SU-DHL-6 (cell line): ENCODE measurements around the gene TOR1A.
"Not testable (repeated sequence)": the region's sequence is repeated elsewhere in the genome, so short reads cannot be mapped to it uniquely, and the experiment has no call there.

Experiments used
- H2AFZ ChIP-seq: fragments of 200-600 bp; sonication (generic); 2 replicates; pipeline ENCODE4 v1.6.1; 2014; ENCODE audit warnings: low read depth, mild to moderate bottlenecking, moderate library complexity, mixed read lengths, antibody characterized with exemption, low read length; ENCODE audit not compliant: severe bottlenecking
- H3F3A ChIP-seq: fragments of 200-600 bp; shearing (Covaris generic); 2 replicates; pipeline ENCODE4 v1.6.0; 2016; ENCODE audit warnings: antibody characterized with exemption, mild to moderate bottlenecking; ENCODE audit not compliant: insufficient read depth
- H3K27ac ChIP-seq: fragments of 200-600 bp; sonication (generic); 2 replicates; pipeline ENCODE4 v1.5.1; 2016; ENCODE audit warnings: low read depth, mild to moderate bottlenecking, low read length, moderate library complexity, mixed read lengths
- H3K27me3 ChIP-seq: fragments of 200-600 bp; sonication (generic), shearing (Covaris generic); 2 replicates; pipeline ENCODE4 v1.6.0; 2014; ENCODE audit warnings: mild to moderate bottlenecking, low read length
- H3K36me3 ChIP-seq: fragments of 200-600 bp; sonication (generic); 2 replicates; pipeline ENCODE4 v1.6.1; 2014; ENCODE audit warnings: mild to moderate bottlenecking, low read length, mixed read lengths
- H3K4me2 ChIP-seq: fragments of 300-600, 200-600 bp; shearing (Covaris generic), sonication (generic); 2 replicates; pipeline ENCODE4 v1.6.0; 2014; ENCODE audit warnings: low read length, low read depth, mild to moderate bottlenecking; ENCODE audit not compliant: poor library complexity, severe bottlenecking
- H3K4me3 ChIP-seq: fragments of 200-600 bp; sonication (generic); 2 replicates; pipeline ENCODE4 v1.5.1; 2014; ENCODE audit warnings: antibody characterized with exemption, low read length, mild to moderate bottlenecking, mixed read lengths; ENCODE audit not compliant: insufficient read depth, poor library complexity, severe bottlenecking
- H3K79me2 ChIP-seq: fragments of 200-600 bp; sonication (generic); 2 replicates; pipeline ENCODE4 v1.6.1; 2014; ENCODE audit warnings: mild to moderate bottlenecking, low read length, moderate library complexity; ENCODE audit not compliant: insufficient read depth
- H3K9ac ChIP-seq: fragments of 200-600 bp; sonication (generic); 2 replicates; pipeline ENCODE4 v1.7.0; 2014; ENCODE audit warnings: mild to moderate bottlenecking, low read length
- H3K9me2 ChIP-seq: fragments of 200-600 bp; sonication (generic); replicated peaks from 2 replicates; pipeline ENCODE4 v1.6.1; 2014; ENCODE audit warnings: low read length; ENCODE audit not compliant: insufficient read depth
- H3K9me3 ChIP-seq: fragments of 200-600 bp; sonication (generic); 2 replicates; pipeline ENCODE4 v1.6.1; 2014; ENCODE audit warnings: low read length, mixed read lengths; ENCODE audit not compliant: insufficient read depth
- H4K20me1 ChIP-seq: fragments of 200-600 bp; sonication (generic); 2 replicates; pipeline ENCODE4 v1.6.1; 2014; ENCODE audit warnings: low read depth, mild to moderate bottlenecking, antibody characterized with exemption, low read length, moderate library complexity, mixed read lengths
- EZH2phosphoT487 ChIP-seq: fragments of 200-600 bp; sonication (generic), shearing (Covaris generic); conservative IDR thresholded peaks from 2 replicates; pipeline ENCODE4 v1.6.1; 2018; ENCODE audit warnings: mild to moderate bottlenecking, antibody characterized with exemption, low read length, moderate library complexity, mixed read lengths
- TF ChIP-seq, protein P1 (sequence below): fragments of 200-600 bp; sonication (generic); IDR thresholded peaks from one replicate; pipeline ENCODE4 v1.5.1; 2017; ENCODE audit warnings: antibody characterized with exemption, mild to moderate bottlenecking, low read length, moderate library complexity; ENCODE audit not compliant: insufficient read depth, poor library complexity, severe bottlenecking

TOR1A gene

DNA sequence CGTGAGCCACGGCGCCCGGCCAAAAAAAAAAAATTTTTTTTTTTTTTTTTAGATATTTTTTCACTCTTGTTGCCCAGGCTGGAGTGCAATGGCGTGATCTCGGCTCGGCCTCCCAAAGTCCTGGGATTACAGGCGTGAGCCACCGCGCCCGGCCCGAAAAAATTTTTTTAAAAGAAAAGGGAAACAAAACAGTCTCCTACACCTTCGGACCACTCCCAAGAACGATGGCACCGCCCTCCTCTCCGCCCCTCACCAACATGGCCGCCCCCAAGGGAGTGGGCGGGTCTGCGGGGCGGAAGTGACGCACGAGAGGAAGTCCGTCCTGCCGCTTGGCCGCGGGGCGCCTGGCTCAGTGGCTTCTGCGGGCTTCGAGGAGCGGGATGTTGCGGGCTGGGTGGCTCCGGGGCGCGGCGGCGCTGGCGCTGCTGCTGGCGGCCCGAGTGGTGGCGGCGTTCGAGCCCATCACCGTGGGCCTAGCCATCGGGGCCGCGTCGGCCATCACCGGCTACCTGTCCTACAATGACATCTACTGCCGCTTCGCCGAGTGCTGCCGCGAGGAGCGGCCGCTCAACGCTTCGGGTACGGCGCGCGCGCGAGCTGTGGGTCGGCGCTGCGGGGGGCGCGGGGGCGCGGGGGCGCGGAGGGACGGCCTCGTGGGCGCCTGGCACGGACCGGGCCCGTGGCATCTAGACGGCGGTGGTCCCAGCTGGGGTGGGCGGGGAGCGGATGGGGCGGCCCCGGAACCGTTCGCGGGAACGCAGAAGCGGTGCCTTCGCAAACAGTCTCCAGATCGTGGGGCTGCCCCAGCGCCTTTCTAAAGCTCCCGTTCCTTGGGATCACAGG, 20.9 kb downstream of the TOR1A start, which contains the start of gene TOR1B:
TSS of gene TOR1B (plus strand) at position 352 of the 843 bp plus-strand sequence. CDS start at position 381, 29 bp downstream.
- Histone ChIP-seq H3K9me2 (no peaks in the 10 kb centered on the region), H3K9me3 (no peaks in the 10 kb centered on the region), H3K4me2 (peak within 1 kb of the TSS; percentile 86), H3K9ac (peak within 1 kb of the TSS; percentile 77), H3K4me3 (peak within 1 kb of the TSS; percentile 70), H4K20me1 (no peaks in the 10 kb centered on the region), H2AFZ (peak within 1 kb of the TSS; percentile 78), H3F3A (no peaks in the 10 kb centered on the region), H3K79me2 (peaks cover 11% of the 10 kb centered on the region), H3K36me3 (no peaks in the 10 kb centered on the region), H3K27ac (0 out of 2 replicates have a peak within 1 kb of the TSS, but pooled peaks have one; percentile 7), H3K27me3 (no peaks in the 10 kb centered on the region)
- no peak for TF ChIP-seq EZH2phosphoT487
- TF ChIP-seq, protein P1, sequence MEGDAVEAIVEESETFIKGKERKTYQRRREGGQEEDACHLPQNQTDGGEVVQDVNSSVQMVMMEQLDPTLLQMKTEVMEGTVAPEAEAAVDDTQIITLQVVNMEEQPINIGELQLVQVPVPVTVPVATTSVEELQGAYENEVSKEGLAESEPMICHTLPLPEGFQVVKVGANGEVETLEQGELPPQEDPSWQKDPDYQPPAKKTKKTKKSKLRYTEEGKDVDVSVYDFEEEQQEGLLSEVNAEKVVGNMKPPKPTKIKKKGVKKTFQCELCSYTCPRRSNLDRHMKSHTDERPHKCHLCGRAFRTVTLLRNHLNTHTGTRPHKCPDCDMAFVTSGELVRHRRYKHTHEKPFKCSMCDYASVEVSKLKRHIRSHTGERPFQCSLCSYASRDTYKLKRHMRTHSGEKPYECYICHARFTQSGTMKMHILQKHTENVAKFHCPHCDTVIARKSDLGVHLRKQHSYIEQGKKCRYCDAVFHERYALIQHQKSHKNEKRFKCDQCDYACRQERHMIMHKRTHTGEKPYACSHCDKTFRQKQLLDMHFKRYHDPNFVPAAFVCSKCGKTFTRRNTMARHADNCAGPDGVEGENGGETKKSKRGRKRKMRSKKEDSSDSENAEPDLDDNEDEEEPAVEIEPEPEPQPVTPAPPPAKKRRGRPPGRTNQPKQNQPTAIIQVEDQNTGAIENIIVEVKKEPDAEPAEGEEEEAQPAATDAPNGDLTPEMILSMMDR: no peak

DNA sequence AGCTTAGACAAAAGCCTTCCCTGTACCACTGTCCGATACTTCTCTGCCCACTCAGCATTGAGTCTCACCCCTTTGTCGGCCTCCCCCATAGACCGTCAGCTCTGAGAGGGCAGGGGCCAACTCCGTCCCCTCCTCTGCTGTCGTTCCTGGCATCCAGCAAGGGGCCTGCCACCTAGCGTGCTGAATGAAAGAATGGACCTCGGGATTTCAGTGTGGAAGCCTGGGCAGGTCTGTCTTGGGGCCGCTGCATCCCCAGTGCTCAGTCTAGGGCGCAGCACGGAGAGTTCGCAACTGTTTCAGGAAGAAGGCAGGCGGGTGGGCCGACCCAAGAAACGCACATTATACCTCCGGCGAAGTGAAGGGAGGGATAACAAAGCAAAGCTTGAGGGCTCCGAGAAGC, 22.4 kb downstream of the TOR1A start:
- Histone ChIP-seq H3K9me2 (no peaks in the 10 kb centered on the region), H3F3A (no peaks in the 10 kb centered on the region), H3K9ac (no peak overlapping the region), H3K36me3 (no peaks in the 10 kb centered on the region), H3K27me3 (no peaks in the 10 kb centered on the region), H4K20me1 (no peaks in the 10 kb centered on the region), H3K9me3 (no peaks in the 10 kb centered on the region), H3K4me2 (no peak overlapping the region), H2AFZ (no peak overlapping the region), H3K4me3 (no peak overlapping the region), H3K79me2 (peaks cover 11% of the 10 kb centered on the region), H3K27ac (no peak overlapping the region)
- TF ChIP-seq, protein P1: no peak
- TF ChIP-seq EZH2phosphoT487: no peak

DNA sequence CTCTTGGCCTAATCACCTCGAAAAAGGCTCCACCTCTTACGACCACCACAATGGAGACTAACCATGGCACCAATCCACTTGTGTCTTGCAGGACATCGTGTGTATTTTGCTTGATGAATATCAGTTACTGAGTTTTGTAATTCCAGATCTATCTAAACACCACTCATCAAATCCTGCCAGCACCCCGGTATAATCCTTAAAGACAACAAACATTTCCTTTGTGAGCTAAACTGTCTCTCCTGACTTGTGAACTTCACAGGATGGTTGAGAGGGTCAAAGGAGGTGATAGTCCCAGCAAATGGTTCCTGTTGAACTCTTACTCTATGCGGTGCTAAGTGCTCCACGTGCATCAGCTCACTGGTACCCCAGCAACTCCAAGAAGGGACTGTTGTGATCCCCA, 25.0 kb downstream of the TOR1A start:
- Histone ChIP-seq H3K4me3 (no peak overlapping the region), H3K9me3 (no peaks in the 10 kb centered on the region), H3K9ac (no peak overlapping the region), H3F3A (no peaks in the 10 kb centered on the region), H3K36me3 (no peaks in the 10 kb centered on the region), H3K27ac (no peak overlapping the region), H2AFZ (no peak overlapping the region), H4K20me1 (no peaks in the 10 kb centered on the region), H3K4me2 (no peak overlapping the region), H3K27me3 (no peaks in the 10 kb centered on the region), H3K9me2 (no peaks in the 10 kb centered on the region), H3K79me2 (peaks cover 6% of the 10 kb centered on the region)
- TF ChIP-seq EZH2phosphoT487: no peak
- TF ChIP-seq, protein P1: no peak

DNA sequence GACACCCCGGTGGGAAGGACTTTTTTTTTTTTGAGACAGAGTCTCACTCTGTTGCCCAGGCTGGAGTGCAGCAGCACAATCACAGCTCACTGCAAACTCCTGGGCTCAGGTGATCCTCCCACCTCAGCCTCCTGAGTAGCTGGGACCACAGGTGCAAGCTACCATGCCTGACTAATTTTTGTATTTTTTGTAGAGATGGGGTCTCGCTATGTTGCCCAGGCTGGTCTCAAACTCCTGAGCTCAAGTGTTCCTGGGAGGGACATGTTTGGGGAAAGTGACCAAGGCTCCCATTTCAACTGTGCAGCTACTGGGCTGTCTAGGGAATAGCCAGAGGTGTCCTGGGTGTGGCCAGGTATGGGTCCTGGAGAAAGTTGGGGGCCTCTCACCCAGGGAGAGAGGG, 27.9 kb downstream of the TOR1A start:
- not testable (repeated sequence) for H3K9ac ChIP-seq, H3K36me3 ChIP-seq, H3K4me2 ChIP-seq, H3K9me3 ChIP-seq, H3K27ac ChIP-seq, H3K27me3 ChIP-seq, H3K4me3 ChIP-seq, H4K20me1 ChIP-seq, H3K9me2 ChIP-seq, H3F3A ChIP-seq, H2AFZ ChIP-seq, H3K79me2 ChIP-seq
